Measurements from ENCODE around the gene HSDL2. TPM values are rescaled to one million over a fixed set of nuclear protein-coding genes. Genes with fewer than 3 reads are reported as not detected.
A peak's percentile ranks its signal among the peaks of the same experiment; 100 is the strongest.

Gene HSDL2
- total and polyA plus RNA-seq, 4 donors = 22.5 to 58.6 (median 34.8) TPM

- H3K27me3 ChIP-seq (ENCODE audit: control insufficient read depth in 3 of 3, insufficient read depth in 3 of 3, low read length in 2 of 3) = no peaks in the 10 kb centered on the region
- no peak overlapping the region for H3K9ac ChIP-seq (ENCODE audit: insufficient read depth in 1 of 2, low read length in 2 of 2)
- no peak for TF ChIP-seq CTCF (IDR thresholded peaks at IDR 0.05; ENCODE audit: control extremely low read depth, extremely low read depth)
- H3K4me3 ChIP-seq = no peak overlapping the region
- 94 to 95% methylated on average over 2 of the region's 2 CpGs for WGBS, 2 donors
- H3K36me3 ChIP-seq (ENCODE audit: control insufficient read depth in 4 of 4, insufficient read depth in 4 of 4, low read length in 4 of 4) = peaks cover 4 to 7% (median 5%) of the 10 kb centered on the region in 4 donors
- ATAC-seq (ENCODE audit: insufficient read depth, low FRiP score) = no peak
- no peaks in the 10 kb centered on the region for H3K9me3 ChIP-seq (ENCODE audit: control insufficient read depth in 4 of 4, insufficient read depth in 3 of 4, low read length in 3 of 4)
- no peak for DNase-seq
- H3K4me1 ChIP-seq (ENCODE audit: control insufficient read depth in 5 of 5, insufficient read depth in 5 of 5, low read length in 5 of 5) = peaks cover 0 to 5% (median 2%) of the 10 kb centered on the region in 5 donors
- H3K27ac ChIP-seq (ENCODE audit: low read depth in 1 of 2, low read length in 1 of 2) = no peak overlapping the region
Measured at GRCh38 chr9:112437406-112437805, 57.5 kb downstream of the HSDL2 start.

DNA sequence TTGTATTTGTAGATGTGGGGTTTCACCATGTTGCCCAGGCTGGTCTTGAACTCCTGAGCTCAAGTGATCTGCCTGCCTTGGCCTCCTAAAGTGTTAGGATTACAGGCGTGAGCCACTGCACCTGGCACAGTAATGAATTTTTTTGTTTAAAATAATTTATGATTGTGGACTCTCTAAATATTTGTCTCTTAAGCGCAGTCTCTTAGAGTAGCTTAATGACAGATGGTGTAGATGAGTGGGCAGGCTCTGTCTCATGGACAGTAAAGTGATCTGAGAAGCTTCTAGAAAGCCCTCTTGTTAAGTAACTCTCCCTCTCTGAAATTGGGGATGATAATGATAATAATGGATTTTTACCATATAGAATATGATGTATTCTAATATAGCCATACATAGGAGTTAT, 59.3 kb downstream of the HSDL2 start:
- Histone ChIP-seq H3K36me3 (ENCODE audit: control insufficient read depth in 4 of 4, insufficient read depth in 4 of 4, low read length in 4 of 4) (peaks cover 0 to 5% (median 4%) of the 10 kb centered on the region in 4 donors), H3K4me3 (no peak overlapping the region), H3K9ac (ENCODE audit: insufficient read depth in 1 of 2, low read length in 2 of 2) (no peak overlapping the region), H3K9me3 (ENCODE audit: control insufficient read depth in 4 of 4, insufficient read depth in 3 of 4, low read length in 3 of 4) (no peaks in the 10 kb centered on the region), H3K27me3 (ENCODE audit: control insufficient read depth in 3 of 3, insufficient read depth in 3 of 3, low read length in 2 of 3) (no peaks in the 10 kb centered on the region), H3K27ac (ENCODE audit: low read depth in 1 of 2, low read length in 1 of 2) (no peak overlapping the region), H3K4me1 (ENCODE audit: control insufficient read depth in 5 of 5, insufficient read depth in 5 of 5, low read length in 5 of 5) (peaks cover 0 to 3% (median 0%) of the 10 kb centered on the region in 5 donors)
- DNase-seq (no peak), ATAC-seq (ENCODE audit: insufficient read depth, low FRiP score) (no peak)
- TF ChIP-seq CTCF (IDR thresholded peaks at IDR 0.05; ENCODE audit: control extremely low read depth, extremely low read depth) = no peak
- 84 to 96% methylated on average over 2 of the region's 2 CpGs for WGBS, 2 donors

DNA sequence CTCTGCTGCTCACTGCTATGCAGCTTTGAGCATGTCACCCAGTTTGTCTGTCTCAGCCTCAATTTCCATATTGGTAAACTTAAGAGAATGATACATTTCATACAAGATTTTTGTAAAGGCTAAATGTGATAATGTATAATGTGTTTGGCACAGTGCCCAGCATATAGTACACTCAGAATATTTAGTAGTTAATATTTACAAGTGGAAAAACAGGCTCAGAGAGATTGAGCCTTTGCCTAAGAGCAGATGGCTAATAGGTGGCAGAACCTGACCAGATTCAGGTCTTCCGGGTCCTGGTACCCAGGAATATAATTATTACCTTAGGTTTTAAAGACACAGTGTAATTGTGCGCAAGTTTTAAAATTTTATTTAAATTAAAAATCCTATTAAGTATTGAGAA, 59.9 kb downstream of the HSDL2 start:
- no peaks in the 10 kb centered on the region for H3K9me3 ChIP-seq (ENCODE audit: control insufficient read depth in 4 of 4, insufficient read depth in 3 of 4, low read length in 3 of 4)
- 88 to 94% methylated on average over 2 of the region's 2 CpGs for WGBS, 2 donors
- H3K27me3 ChIP-seq (ENCODE audit: control insufficient read depth in 3 of 3, insufficient read depth in 3 of 3, low read length in 2 of 3) = no peaks in the 10 kb centered on the region
- peaks cover 0 to 2% (median 0%) of the 10 kb centered on the region in 5 donors for H3K4me1 ChIP-seq (ENCODE audit: control insufficient read depth in 5 of 5, insufficient read depth in 5 of 5, low read length in 5 of 5)
- DNase-seq (peak; percentile 15 to 62 (median 49)), ATAC-seq (ENCODE audit: insufficient read depth, low FRiP score) (no peak)
- H3K9ac ChIP-seq (ENCODE audit: insufficient read depth in 1 of 2, low read length in 2 of 2) = no peak overlapping the region
- no peak overlapping the region for H3K27ac ChIP-seq (ENCODE audit: low read depth in 1 of 2, low read length in 1 of 2)
- no peak for TF ChIP-seq CTCF (IDR thresholded peaks at IDR 0.05; ENCODE audit: control extremely low read depth, extremely low read depth)
- no peak overlapping the region for H3K4me3 ChIP-seq
- H3K36me3 ChIP-seq (ENCODE audit: control insufficient read depth in 4 of 4, insufficient read depth in 4 of 4, low read length in 4 of 4) = peaks cover 2 to 5% (median 4%) of the 10 kb centered on the region in 4 donors

- no peak for ATAC-seq (ENCODE audit: insufficient read depth, low FRiP score)
Measured at GRCh38 chr9:112443200-112443599, 63.3 kb downstream of the HSDL2 start.

More at GRCh38 chr9:112443200-112443599, 63.3 kb downstream of the HSDL2 start:
- no peak overlapping the region for H3K4me3 ChIP-seq
- no peak overlapping the region for H3K27ac ChIP-seq (ENCODE audit: low read depth in 1 of 2, low read length in 1 of 2)
- DNase-seq = peak in 1 of 3 donors; percentile 21
- H3K9me3 ChIP-seq (ENCODE audit: control insufficient read depth in 4 of 4, insufficient read depth in 3 of 4, low read length in 3 of 4) = no peaks in the 10 kb centered on the region
- peaks cover 0 to 2% (median 0%) of the 10 kb centered on the region in 5 donors for H3K4me1 ChIP-seq (ENCODE audit: control insufficient read depth in 5 of 5, insufficient read depth in 5 of 5, low read length in 5 of 5)
- H3K9ac ChIP-seq (ENCODE audit: insufficient read depth in 1 of 2, low read length in 2 of 2) = no peak overlapping the region
- H3K36me3 ChIP-seq (ENCODE audit: control insufficient read depth in 4 of 4, insufficient read depth in 4 of 4, low read length in 4 of 4) = peaks cover 3 to 5% (median 4%) of the 10 kb centered on the region in 4 donors
- H3K27me3 ChIP-seq (ENCODE audit: control insufficient read depth in 3 of 3, insufficient read depth in 3 of 3, low read length in 2 of 3) = no peaks in the 10 kb centered on the region
- TF ChIP-seq CTCF (IDR thresholded peaks at IDR 0.05; ENCODE audit: control extremely low read depth, extremely low read depth) = peak; percentile 23

All from lung (tissue), 12 donors.